ENCODE data around the gene HEY2.

DNA sequence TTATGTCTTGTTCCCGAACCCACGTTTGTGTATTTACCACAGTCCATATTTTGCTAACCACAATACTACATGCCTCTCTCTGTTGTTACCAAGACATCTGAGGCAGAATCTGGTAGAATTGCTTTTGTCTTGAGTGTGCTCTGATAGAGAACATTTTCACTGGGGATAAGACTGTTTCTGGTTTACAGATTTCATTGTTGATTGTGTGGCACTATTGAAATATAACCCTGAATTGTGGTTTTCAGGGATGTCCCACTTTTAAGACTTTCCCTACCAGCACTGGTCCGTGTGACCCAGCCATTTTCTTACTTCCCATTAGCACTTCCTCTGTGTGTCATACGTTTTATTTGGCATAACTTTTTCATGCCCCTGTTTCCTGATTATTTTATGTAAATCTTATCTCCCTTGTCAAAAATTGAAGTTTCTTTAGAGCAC, 53.5 kb downstream of the HEY2 start:
- TF ChIP-seq, protein P1, sequence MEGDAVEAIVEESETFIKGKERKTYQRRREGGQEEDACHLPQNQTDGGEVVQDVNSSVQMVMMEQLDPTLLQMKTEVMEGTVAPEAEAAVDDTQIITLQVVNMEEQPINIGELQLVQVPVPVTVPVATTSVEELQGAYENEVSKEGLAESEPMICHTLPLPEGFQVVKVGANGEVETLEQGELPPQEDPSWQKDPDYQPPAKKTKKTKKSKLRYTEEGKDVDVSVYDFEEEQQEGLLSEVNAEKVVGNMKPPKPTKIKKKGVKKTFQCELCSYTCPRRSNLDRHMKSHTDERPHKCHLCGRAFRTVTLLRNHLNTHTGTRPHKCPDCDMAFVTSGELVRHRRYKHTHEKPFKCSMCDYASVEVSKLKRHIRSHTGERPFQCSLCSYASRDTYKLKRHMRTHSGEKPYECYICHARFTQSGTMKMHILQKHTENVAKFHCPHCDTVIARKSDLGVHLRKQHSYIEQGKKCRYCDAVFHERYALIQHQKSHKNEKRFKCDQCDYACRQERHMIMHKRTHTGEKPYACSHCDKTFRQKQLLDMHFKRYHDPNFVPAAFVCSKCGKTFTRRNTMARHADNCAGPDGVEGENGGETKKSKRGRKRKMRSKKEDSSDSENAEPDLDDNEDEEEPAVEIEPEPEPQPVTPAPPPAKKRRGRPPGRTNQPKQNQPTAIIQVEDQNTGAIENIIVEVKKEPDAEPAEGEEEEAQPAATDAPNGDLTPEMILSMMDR (IDR thresholded peaks at IDR 0.05): no peak
- TF ChIP-seq POLR2A (IDR thresholded peaks at IDR 0.05) (no peak), EP300 (IDR thresholded peaks at IDR 0.05) (no peak)
